SK-N-SH (cell line): ENCODE results near the gene SDCCAG8. TPM values are rescaled to one million over a fixed set of nuclear protein-coding genes. Genes with fewer than 3 reads are reported as not detected.

Experiments
- CTCF ChIA-PET: fragments of 300-600, 350-600 bp; formaldehyde crosslinking; extraction: SDS; loops from one replicate; lab custom pipeline; 2021; lab: Yijun Ruan, JAX
- POLR2A ChIA-PET: fragments of 350-600 bp; sonication (Branson Sonifier 250); formaldehyde crosslinking; extraction: SDS; loops from one replicate; lab custom pipeline; 2020; ENCODE audit warnings: antibody characterized with exemption, inconsistent platforms; lab: Yijun Ruan, JAX
- DNase-seq: peaks from one replicate; pipeline ENCODE4 v3.0.0; 2012
- H2AFZ ChIP-seq: fragments of 200-600 bp; sonication (generic); 2 replicates; pipeline ENCODE4 v1.8.1; 2016; ENCODE audit warnings: antibody characterized with exemption, mild to moderate bottlenecking, low read depth
- H3F3A ChIP-seq: fragments of 200-600 bp; sonication (generic); replicated peaks from 2 replicates; pipeline ENCODE3; 2016; ENCODE audit warnings: antibody characterized with exemption, mild to moderate bottlenecking; ENCODE audit not compliant: insufficient read depth
- H3K27ac ChIP-seq, 2 experiments: fragments of 200-500 bp in 1 of 2; fragments of 200-600 bp in 1 of 2; sonication (Bioruptor generic) in 1 of 2; sonication (generic), shearing (Covaris generic) in 1 of 2; 2 replicates each; pipeline versions ENCODE4 v1.5.1 to v1.6.1; 2014 to 2016; ENCODE audit warnings: low read depth in 2 of 2, inconsistent platforms in 1 of 2, low read length in 1 of 2, mild to moderate bottlenecking in 1 of 2, mixed read lengths in 1 of 2
- H3K27me3 ChIP-seq: fragments of 200-600 bp; sonication (generic), shearing (Covaris generic); 2 replicates; pipeline ENCODE4 v1.6.1; 2016; ENCODE audit warnings: mixed run types; ENCODE audit not compliant: insufficient read depth
- H3K36me3 ChIP-seq, 2 experiments: fragments of 200-500 bp in 1 of 2; fragments of 200-600 bp in 1 of 2; sonication (Bioruptor generic) in 1 of 2; sonication (generic) in 1 of 2; replicated peaks in 1 of 2; 2 replicates each; pipeline versions ENCODE3 to v1.5.1; 2014 to 2016; ENCODE audit warnings: low read length in 1 of 2, mild to moderate bottlenecking in 1 of 2; ENCODE audit not compliant: insufficient read depth in 2 of 2, control insufficient read depth in 1 of 2
- H3K4me1 ChIP-seq, 2 experiments: fragments of 200-500 bp in 1 of 2; fragments of 200-600 bp in 1 of 2; sonication (Bioruptor generic) in 1 of 2; sonication (generic), shearing (Covaris generic) in 1 of 2; 2 replicates each; pipeline versions ENCODE4 v1.5.1 to v1.6.1; 2014 to 2016; ENCODE audit warnings: low read depth in 1 of 2, low read length in 1 of 2, mixed run types in 1 of 2; ENCODE audit not compliant: insufficient read depth in 2 of 2, control insufficient read depth in 1 of 2
- H3K4me2 ChIP-seq: fragments of 200-600 bp; sonication (generic), shearing (Covaris generic); 2 replicates; pipeline ENCODE4 v1.6.1; 2017; ENCODE audit warnings: mixed run types
- H3K4me3 ChIP-seq, 2 experiments: fragments of 200-500 bp in 1 of 2; fragments of 200-600 bp in 1 of 2; sonication (Bioruptor generic) in 1 of 2; sonication (generic), shearing (Covaris generic) in 1 of 2; 2 replicates each; pipeline versions ENCODE4 v1.5.1 to v1.8.1; 2014 to 2016; ENCODE audit warnings: low read depth in 2 of 2, inconsistent platforms in 1 of 2, low read length in 1 of 2, mild to moderate bottlenecking in 1 of 2, mixed read lengths in 1 of 2, moderate library complexity in 1 of 2
- H3K79me2 ChIP-seq: fragments of 200-600 bp; sonication (generic); 2 replicates; pipeline ENCODE4 v1.8.1; 2017; ENCODE audit warnings: mild to moderate bottlenecking; ENCODE audit not compliant: insufficient read depth
- H3K9ac ChIP-seq: fragments of 200-600 bp; sonication (generic); 2 replicates; pipeline ENCODE4 v1.6.1; 2017; ENCODE audit warnings: mixed run types
- H3K9me2 ChIP-seq: fragments of 200-600 bp; sonication (generic); 2 replicates; pipeline ENCODE4 v1.6.1; 2017; ENCODE audit warnings: mixed run types
- H3K9me3 ChIP-seq: fragments of 200-600 bp; sonication (generic); 2 replicates; pipeline ENCODE4 v1.6.1; 2017; ENCODE audit warnings: mixed run types, mild to moderate bottlenecking, moderate library complexity
- H4K20me1 ChIP-seq: fragments of 200-600 bp; sonication (generic); 2 replicates; pipeline ENCODE4 v1.6.1; 2017; ENCODE audit warnings: mild to moderate bottlenecking, mixed run types; ENCODE audit not compliant: insufficient read depth
- EP300 ChIP-seq, 2 experiments: IDR thresholded peaks; 2 replicates each; pipeline versions ENCODE4 v1.4.0 to v1.6.1; 2012; ENCODE audit warnings: borderline replicate concordance in 1 of 2, low read depth in 1 of 2, low read length in 1 of 2
- EZH2phosphoT487 ChIP-seq: fragments of 200-600 bp; sonication (generic); IDR thresholded peaks from 2 replicates; pipeline ENCODE4 v1.6.1; 2017; ENCODE audit warnings: low read depth, mixed run types, mild to moderate bottlenecking, antibody characterized with exemption, moderate library complexity, borderline replicate concordance
- FOSL2 ChIP-seq: IDR thresholded peaks from 2 replicates; pipeline ENCODE4 v1.4.0; 2012; ENCODE audit warnings: low read depth, mild to moderate bottlenecking, moderate library complexity, borderline replicate concordance
- FOXM1 ChIP-seq: IDR thresholded peaks from 2 replicates; pipeline ENCODE4 v1.4.0; 2012; ENCODE audit warnings: low read depth, mild to moderate bottlenecking
- GABPA ChIP-seq: IDR thresholded peaks from 2 replicates; pipeline ENCODE4 v1.4.0; 2012; ENCODE audit warnings: low read depth, mild to moderate bottlenecking
- GATA2 ChIP-seq: sonication (generic); formaldehyde crosslinking; IDR thresholded peaks from 2 replicates; pipeline ENCODE4 v1.5.0; 2020; ENCODE audit warnings: mild to moderate bottlenecking, missing genetic modification reagents
- IRF3 ChIP-seq: fragments of 150-350 bp; IDR thresholded peaks from 2 replicates; pipeline ENCODE4 v1.6.1; 2016; ENCODE audit warnings: mild to moderate bottlenecking, low read depth, low read length
- MAX ChIP-seq: IDR thresholded peaks from 2 replicates; pipeline ENCODE4 v1.4.0; 2012; ENCODE audit warnings: low read depth
- MEF2A ChIP-seq: IDR thresholded peaks from 2 replicates; pipeline ENCODE4 v1.4.0; 2012; ENCODE audit warnings: low read depth, borderline replicate concordance
- POLR2AphosphoS5 ChIP-seq: IDR thresholded peaks from 2 replicates; pipeline ENCODE4 v1.6.1; 2012; ENCODE audit warnings: low read depth, low read length
- RAD21 ChIP-seq: IDR thresholded peaks from 2 replicates; pipeline ENCODE4 v1.6.1; 2012; ENCODE audit warnings: mild to moderate bottlenecking, low read length
- RCOR1 ChIP-seq: fragments of 150-350 bp; IDR thresholded peaks from 2 replicates; pipeline ENCODE4 v1.6.1; 2017; ENCODE audit warnings: antibody characterized with exemption, low read length
- REST ChIP-seq: IDR thresholded peaks from 2 replicates; pipeline ENCODE4 v1.6.1; 2012; ENCODE audit warnings: mild to moderate bottlenecking, low read depth, low read length, moderate library complexity
- SIN3A ChIP-seq: IDR thresholded peaks from 2 replicates; pipeline ENCODE4 v1.6.1; 2012; ENCODE audit warnings: low read depth, mild to moderate bottlenecking, low read length, moderate library complexity, borderline replicate concordance
- TAF1 ChIP-seq: IDR thresholded peaks from 2 replicates; pipeline ENCODE4 v1.6.1; 2012; ENCODE audit warnings: low read depth, mild to moderate bottlenecking, low read length, moderate library complexity, borderline replicate concordance
- TCF12 ChIP-seq: IDR thresholded peaks from 2 replicates; pipeline ENCODE4 v1.4.0; 2012
- WGBS: methylation state at CpG from one replicate; pipeline ENCODE4 v1.1.6; 2017; ENCODE audit warnings: low lambda C conversion rate; 5-methylcytosine and 5-hydroxymethylcytosine counted together
- polyA plus RNA-seq, 3 experiments: library from polyadenylated mRNA; depleted of rRNA; stranded (reverse); fragments of >200 nt; gene quantifications; 2 replicates each; pipeline ENCODE4 v1.2.3, GENCODE V29; 2012
- TF ChIP-seq, protein P1 (sequence below): IDR thresholded peaks from 2 replicates; pipeline ENCODE4 v1.4.0; 2012; ENCODE audit warnings: low read depth, borderline replicate concordance
- TF ChIP-seq, protein P2 (sequence below): fragments of 150-350 bp; IDR thresholded peaks from 2 replicates; pipeline ENCODE4 v1.6.1; 2017; ENCODE audit warnings: antibody characterized with exemption, low read length, low read depth, borderline replicate concordance
- TF ChIP-seq, protein P3 (sequence below): IDR thresholded peaks from 2 replicates; pipeline ENCODE4; 2012

Gene SDCCAG8
- polyA plus RNA-seq, 1 of the 3 experiments (the other 2 are of a cell fraction), result 22.7 TPM

DNA sequence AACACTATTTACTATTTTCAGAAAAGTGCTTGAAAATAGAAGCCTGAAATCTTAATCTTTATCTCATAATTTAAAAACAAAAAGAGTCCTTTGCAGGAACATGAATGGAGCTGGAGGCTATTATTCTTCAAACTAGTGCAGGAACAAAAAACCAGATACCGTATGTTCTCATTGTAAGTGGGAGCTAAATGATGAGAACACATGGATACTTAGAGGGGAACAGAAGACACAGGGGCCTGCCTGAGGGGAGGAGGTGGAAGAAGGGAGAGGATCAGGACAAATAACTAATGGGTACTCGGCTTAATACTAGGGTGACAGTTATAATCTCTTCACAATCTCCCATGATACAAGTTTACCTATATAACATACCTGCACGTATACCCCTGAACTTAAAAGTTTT, 176.3 kb downstream of the SDCCAG8 start:
- no peaks in the 10 kb centered on the region for H3K27me3 ChIP-seq
- no peak overlapping the region for H2AFZ ChIP-seq
- ChIA-PET CTCF (interaction anchor here (0.6 to 1.8 kb wide), 3 partner anchors 11 to 88 kb away, joined by 4 to 6 read pairs (median 6); no protein-coding TSS in a partner anchor), POLR2A (no interaction called here)
- no peaks in the 10 kb centered on the region for H3K79me2 ChIP-seq
- no peak overlapping the region for H3K4me2 ChIP-seq
- peaks cover 6 to 19% of the 10 kb centered on the region in 2 experiments for H3K36me3 ChIP-seq
- no peaks in the 10 kb centered on the region for H3K9me3 ChIP-seq
- H3K9me2 ChIP-seq, result no peaks in the 10 kb centered on the region
- H3K9ac ChIP-seq, result no peak overlapping the region
- no peak overlapping the region for H3K4me3 ChIP-seq
- H4K20me1 ChIP-seq, result no peaks in the 10 kb centered on the region
- peak; percentile 53 for DNase-seq
- H3K4me1 ChIP-seq, result peaks cover 7 to 21% of the 10 kb centered on the region in 2 experiments
- WGBS, result 77% methylated on average over 3 of the region's 3 CpGs
- TF ChIP-seq GATA2 (CRISPR knock-in tag) (peak; percentile 64), MAX (no peak), SIN3A (no peak), TAF1 (no peak), EP300 (IDR thresholded peaks at IDR 0.05; ENCODE audit: borderline replicate concordance in 1 of 2, low read depth in 1 of 2, low read length in 1 of 2) (peak in 1 of 2 experiments; percentile 41; a peak in 1 of 4 replicates), RCOR1 (no peak), IRF3 (no peak), MEF2A (no peak)
- TF ChIP-seq, protein P1, sequence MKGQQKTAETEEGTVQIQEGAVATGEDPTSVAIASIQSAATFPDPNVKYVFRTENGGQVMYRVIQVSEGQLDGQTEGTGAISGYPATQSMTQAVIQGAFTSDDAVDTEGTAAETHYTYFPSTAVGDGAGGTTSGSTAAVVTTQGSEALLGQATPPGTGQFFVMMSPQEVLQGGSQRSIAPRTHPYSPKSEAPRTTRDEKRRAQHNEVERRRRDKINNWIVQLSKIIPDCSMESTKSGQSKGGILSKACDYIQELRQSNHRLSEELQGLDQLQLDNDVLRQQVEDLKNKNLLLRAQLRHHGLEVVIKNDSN, result no peak
- TF ChIP-seq, protein P2, sequence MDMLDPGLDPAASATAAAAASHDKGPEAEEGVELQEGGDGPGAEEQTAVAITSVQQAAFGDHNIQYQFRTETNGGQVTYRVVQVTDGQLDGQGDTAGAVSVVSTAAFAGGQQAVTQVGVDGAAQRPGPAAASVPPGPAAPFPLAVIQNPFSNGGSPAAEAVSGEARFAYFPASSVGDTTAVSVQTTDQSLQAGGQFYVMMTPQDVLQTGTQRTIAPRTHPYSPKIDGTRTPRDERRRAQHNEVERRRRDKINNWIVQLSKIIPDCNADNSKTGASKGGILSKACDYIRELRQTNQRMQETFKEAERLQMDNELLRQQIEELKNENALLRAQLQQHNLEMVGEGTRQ, result no peak
- H3F3A ChIP-seq, result no peaks in the 10 kb centered on the region
- peak overlapping the region in 1 of 2 experiments; percentile 74; a peak in 2 of 4 replicates for H3K27ac ChIP-seq

DNA sequence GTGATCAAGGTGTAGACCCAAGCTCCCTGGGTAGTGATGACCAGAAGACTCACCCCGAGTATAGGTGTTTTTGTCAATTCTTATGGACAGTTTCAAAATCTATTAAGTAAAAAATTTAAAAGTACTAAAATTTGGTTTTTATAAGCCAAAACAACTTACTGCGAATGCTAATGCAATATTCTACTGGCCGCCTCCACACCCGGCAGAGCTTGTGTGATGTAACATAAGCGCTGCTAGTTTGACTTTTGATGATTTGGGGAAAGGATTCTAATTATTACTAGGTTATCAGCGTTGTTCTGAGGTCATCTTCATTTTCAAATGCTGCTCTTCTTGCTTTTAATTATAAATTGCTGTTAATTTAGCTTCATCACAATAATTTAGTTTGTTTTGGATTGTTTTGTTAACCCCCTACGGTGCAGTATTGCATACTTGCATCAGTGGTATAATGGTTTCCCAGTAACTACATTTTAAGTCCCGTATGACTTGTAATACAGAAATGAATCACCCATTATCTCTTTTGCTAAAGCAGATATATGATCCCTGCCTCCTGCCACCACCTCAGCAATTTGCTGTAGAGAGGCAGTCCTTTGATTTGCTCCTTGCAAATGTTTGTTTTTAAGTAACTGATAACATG, 178.0 kb downstream of the SDCCAG8 start:
- POLR2A ChIA-PET, result interaction anchor here (1.3 kb wide), 1 partner anchor 12 kb away, joined by 5 read pairs; no protein-coding TSS in a partner anchor
- TF ChIP-seq TCF12, result no peak
- no peak for TF ChIP-seq POLR2AphosphoS5
- no peak for TF ChIP-seq FOXM1
- no peak for TF ChIP-seq MEF2A
- no peak for TF ChIP-seq REST
- no peak for TF ChIP-seq EZH2phosphoT487
- TF ChIP-seq, protein P3, sequence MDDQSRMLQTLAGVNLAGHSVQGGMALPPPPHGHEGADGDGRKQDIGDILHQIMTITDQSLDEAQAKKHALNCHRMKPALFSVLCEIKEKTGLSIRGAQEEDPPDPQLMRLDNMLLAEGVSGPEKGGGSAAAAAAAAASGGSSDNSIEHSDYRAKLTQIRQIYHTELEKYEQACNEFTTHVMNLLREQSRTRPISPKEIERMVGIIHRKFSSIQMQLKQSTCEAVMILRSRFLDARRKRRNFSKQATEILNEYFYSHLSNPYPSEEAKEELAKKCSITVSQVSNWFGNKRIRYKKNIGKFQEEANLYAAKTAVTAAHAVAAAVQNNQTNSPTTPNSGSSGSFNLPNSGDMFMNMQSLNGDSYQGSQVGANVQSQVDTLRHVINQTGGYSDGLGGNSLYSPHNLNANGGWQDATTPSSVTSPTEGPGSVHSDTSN, result no peak
- no peak; the same call in 1 of the 2 replicates for TF ChIP-seq FOSL2
- no peak for TF ChIP-seq GABPA
- TF ChIP-seq RAD21, result no peak

More for the DNA sequence above, 178.0 kb downstream of the SDCCAG8 start:
- H3F3A ChIP-seq, result no peaks in the 10 kb centered on the region
- peaks cover 7 to 21% of the 10 kb centered on the region in 2 experiments for H3K4me1 ChIP-seq
- H3K27ac ChIP-seq, result peak overlapping the region; percentile 14 to 75; a peak in 2 of 4 replicates
- H3K27me3 ChIP-seq, result no peaks in the 10 kb centered on the region
- no peak for DNase-seq
- H3K36me3 ChIP-seq, result peaks cover 3 to 4% of the 10 kb centered on the region in 2 experiments
- CTCF ChIA-PET, result no interaction called here
- H3K4me2 ChIP-seq, result peak overlapping the region; percentile 35; the same call in 1 of the 2 replicates
- no peak overlapping the region for H3K9ac ChIP-seq
- no peaks in the 10 kb centered on the region for H3K79me2 ChIP-seq
- no peaks in the 10 kb centered on the region for H3K9me3 ChIP-seq
- no peak overlapping the region for H3K4me3 ChIP-seq
- no peak overlapping the region for H2AFZ ChIP-seq
- no peaks in the 10 kb centered on the region for H3K9me2 ChIP-seq
- 81% methylated on average over 8 of the region's 8 CpGs for WGBS
- H4K20me1 ChIP-seq, result no peaks in the 10 kb centered on the region
